Adrenal gland (tissue), 12 donors: Measurements from ENCODE around the gene LPCAT1. TPM values are rescaled to one million over a fixed set of nuclear protein-coding genes. Genes with fewer than 3 reads are reported as not detected.
"Not testable (repeated sequence)": the region's sequence is repeated elsewhere in the genome, so short reads cannot be mapped to it uniquely, and the experiment has no call there.

Experiments
- DNase-seq, 7 donors: peaks; one replicate each; pipeline ENCODE4 v3.0.0-alpha.2; 2019 to 2020
- H3K27ac ChIP-seq, 5 donors: fragments of 200-600 bp; sonication (generic) in 4 of 5; 1 replicate in 3 of 5; 2 replicates in 2 of 5; pipeline versions ENCODE4 v1.5.1 to v1.8.0; 2016 to 2020; ENCODE audit warnings: mild to moderate bottlenecking in 1 of 5
- H3K27me3 ChIP-seq: fragments of 200-600 bp; 2 replicates; pipeline ENCODE4 v1.8.0; 2021
- H3K36me3 ChIP-seq, 2 donors: fragments of 200-600 bp; replicated peaks in 1 of 2; 1 replicate in 1 of 2; 2 replicates in 1 of 2; pipeline versions ENCODE4 v1.5.1 to v1.8.0; 2018 to 2022
- H3K4me1 ChIP-seq, 2 donors: fragments of 200-600 bp; replicated peaks in 1 of 2; 1 replicate in 1 of 2; 2 replicates in 1 of 2; pipeline versions ENCODE4 v1.5.1 to v1.8.0; 2018 to 2021
- H3K4me3 ChIP-seq, 4 donors: fragments of 200-600 bp; sonication (generic) in 3 of 4; one replicate each; pipeline ENCODE4 v1.5.1; 2016 to 2018
- H3K9me3 ChIP-seq, 3 donors: fragments of 200-600 bp; sonication (generic) in 1 of 3; replicated peaks in 1 of 3; 1 replicate in 2 of 3; 2 replicates in 1 of 3; pipeline versions ENCODE4 v1.5.1 to v1.8.0; 2016 to 2021
- CTCF ChIP-seq, 6 experiments: fragments of 450-650 bp in 4 of 6; fragments of 200-600 bp in 2 of 6; sonication (generic) in 1 of 6; IDR thresholded peaks; 1 replicate in 5 of 6; 2 replicates in 1 of 6; pipeline versions ENCODE4 v1.5.1 to v1.8.0; 2016 to 2021; ENCODE audit warnings: antibody characterized with exemption in 6 of 6, mild to moderate bottlenecking in 2 of 6, moderate library complexity in 1 of 6
- POLR2A ChIP-seq, 2 donors: fragments of 450-650 bp; IDR thresholded peaks; one replicate each; pipeline ENCODE4 v1.6.1; 2017; ENCODE audit warnings: antibody characterized with exemption in 2 of 2, mild to moderate bottlenecking in 2 of 2, moderate library complexity in 1 of 2
- WGBS, 4 donors: extraction: QIAGEN DNeasy Blood & Tissue Kit in 2 of 4; methylation state at CpG; one replicate each; pipeline versions ENCODE4 v1.1.5 to v1.1.7; 2013 to 2017; 5-methylcytosine and 5-hydroxymethylcytosine counted together
- intact Hi-C, 2 donors: fragments of 100-400 bp; cut with DNase I; formaldehyde crosslinking; loops; one replicate each; pipeline versions ENCODE4 v1.14.1 to v1.15.0; 2022 to 2023
- polyA plus RNA-seq, 3 donors: library from polyadenylated mRNA; stranded (reverse); fragments of 200-250 nt in 2 of 3; fragments of 350-450 nt in 1 of 3; fragmentation: Illumina TruSeq in 1 of 3; extraction: RNeasy Lipid Tissue Mini Kit (QIAGEN cat#74804) in 1 of 3; gene quantifications; one replicate each; pipeline ENCODE4 v1.2.3, GENCODE V29; 2013 to 2014
- total RNA-seq, 9 donors: library from RNA; depleted of rRNA in 4 of 9; stranded (reverse); fragments of >200 nt in 4 of 9; fragments of 120-200 nt in 1 of 9; fragmentation: NEBNext Ultra II Directional in 1 of 9; extraction: Animal tissue kit (Norgen Biotek cat#: 25700) in 1 of 9; gene quantifications; one replicate each; pipeline versions ENCODE4 v1.1.0 to v1.2.4, GENCODE V29; 2013 to 2023
- donor health status: healthy with polysubstance abuse.
- donor health status: Bipolar disorder and iron deficiency.
- donor health status: DM: yes; HTN: yes; CAD: no.
- donor health status: DM: no; HTN: no; CAD: no.
- donor health status: DM: no; HTN: no; CAD: no.
- donor health status: DM: yes; HTN: yes; CAD: no.

The LPCAT1 gene
- total and polyA plus RNA-seq, 12 donors: 23.2 to 59.1 (median 42.6) TPM

DNA sequence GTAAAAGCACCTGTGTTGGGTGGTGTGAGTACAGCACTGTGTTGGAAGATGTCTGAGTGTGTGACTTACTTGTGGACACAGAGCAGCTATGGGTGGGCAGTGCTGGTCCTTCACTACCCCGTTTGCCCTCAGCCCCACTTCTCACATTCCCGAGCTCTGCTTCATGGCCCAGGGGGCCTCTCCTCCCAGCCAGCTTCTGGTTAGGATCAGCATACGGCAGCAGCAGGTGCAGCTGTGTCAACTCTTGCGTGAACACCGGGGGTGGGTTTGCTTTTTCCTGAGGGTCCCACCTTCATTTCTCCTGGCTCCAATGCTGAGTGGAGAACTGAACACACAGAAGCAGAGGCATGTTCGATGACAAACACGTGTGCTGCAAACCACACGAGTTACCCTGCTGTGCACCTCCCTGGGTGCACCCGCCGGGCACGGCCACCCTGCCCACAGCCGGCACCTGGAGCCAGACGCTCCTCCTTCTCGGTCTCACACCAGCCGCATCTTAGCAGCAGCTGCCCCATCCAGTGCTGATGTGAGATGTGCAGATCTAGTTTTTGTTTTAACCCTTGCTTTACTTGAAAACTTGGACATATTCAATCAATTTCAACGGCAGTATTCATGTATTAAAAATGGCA, 63.6 kb downstream of the LPCAT1 start:
- 79 to 86% (median 82%) methylated on average over 12 to 16 of the region's 16 CpGs for WGBS, 4 donors
- Histone ChIP-seq H3K27me3 (no peaks in the 10 kb centered on the region), H3K36me3 (peaks cover 0 to 25% of the 10 kb centered on the region in 2 donors), H3K4me3 (no peak overlapping the region), H3K4me1 (no peaks in the 10 kb centered on the region), H3K9me3 (peaks cover 0 to 3% (median 0%) of the 10 kb centered on the region in 3 donors), H3K27ac (no peak overlapping the region)
- intact Hi-C loops: no loop called here
- TF ChIP-seq CTCF (IDR thresholded peaks at IDR 0.05): no peak
- no peak for TF ChIP-seq POLR2A (IDR thresholded peaks at IDR 0.05)
- no peak for DNase-seq

- H3K27me3 ChIP-seq, H3K9me3 ChIP-seq, H3K4me3 ChIP-seq, DNase-seq, H3K27ac ChIP-seq, intact Hi-C loops, H3K4me1 ChIP-seq: not testable (repeated sequence)
- H3K36me3 ChIP-seq: peaks cover 0 to 25% of the 10 kb centered on the region in 2 donors
- 75 to 93% (median 88%) methylated on average over 2 of the region's 2 CpGs for WGBS, 4 donors
Observed at GRCh38 chr5:1459435-1459834, 64.3 kb downstream of the LPCAT1 start.

- H3K27ac ChIP-seq, H3K4me1 ChIP-seq, intact Hi-C loops, H3K27me3 ChIP-seq, H3K9me3 ChIP-seq, H3K4me3 ChIP-seq, H3K36me3 ChIP-seq, DNase-seq: not testable (repeated sequence)
- 79 to 83% (median 81%) methylated on average over 9 to 11 of the region's 20 CpGs for WGBS, 4 donors
Observed at GRCh38 chr5:1456110-1456881, 67.5 kb downstream of the LPCAT1 start.

- Histone ChIP-seq H3K27me3 (no peaks in the 10 kb centered on the region), H3K9me3 (peaks cover 0 to 3% (median 0%) of the 10 kb centered on the region in 3 donors), H3K4me1 (no peaks in the 10 kb centered on the region), H3K36me3 (no peaks in the 10 kb centered on the region), H3K4me3 (no peak overlapping the region), H3K27ac (no peak overlapping the region)
- 60 to 77% (median 67%) methylated on average over 2 of the region's 2 CpGs for WGBS, 4 donors
- no peak for TF ChIP-seq CTCF (IDR thresholded peaks at IDR 0.05)
- no peak for TF ChIP-seq POLR2A (IDR thresholded peaks at IDR 0.05)
- intact Hi-C loops: no loop called here
- DNase-seq: no peak
Observed at GRCh38 chr5:1453613-1454012, 70.1 kb downstream of the LPCAT1 start.

DNA sequence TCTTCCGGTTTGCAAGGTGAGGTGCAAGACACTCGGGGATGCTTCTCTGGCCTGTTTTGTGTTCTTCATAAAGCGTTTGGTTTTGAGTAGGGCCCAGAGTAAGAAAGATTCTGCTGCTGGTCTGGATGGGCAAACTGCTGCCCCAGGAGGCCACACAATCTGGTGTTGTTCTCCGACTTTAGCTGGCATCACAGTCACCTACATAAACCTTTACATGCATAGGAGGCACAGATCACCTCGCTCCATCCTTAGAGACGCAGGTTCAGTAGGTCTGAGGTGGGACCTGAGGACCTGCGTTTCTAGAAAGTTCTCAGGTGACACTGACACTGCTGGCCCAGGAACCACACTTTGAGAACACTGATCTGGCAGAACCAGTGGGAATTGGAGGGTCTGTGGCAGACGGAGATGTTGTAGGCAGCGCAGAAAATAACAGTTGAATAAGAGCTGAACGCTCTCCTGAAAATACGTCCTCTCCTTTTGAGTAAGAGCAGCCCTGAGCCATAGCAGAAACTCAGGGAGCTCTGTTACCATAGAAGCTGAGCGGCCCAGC, 74.6 kb downstream of the LPCAT1 start:
- Histone ChIP-seq H3K9me3 (no peaks in the 10 kb centered on the region), H3K27me3 (peaks cover 26% of the 10 kb centered on the region), H3K36me3 (no peaks in the 10 kb centered on the region), H3K4me3 (no peak overlapping the region), H3K4me1 (no peaks in the 10 kb centered on the region), H3K27ac (no peak overlapping the region)
- 79 to 85% (median 84%) methylated on average over 12 of the region's 12 CpGs for WGBS, 4 donors
- TF ChIP-seq POLR2A (IDR thresholded peaks at IDR 0.05) (no peak), CTCF (IDR thresholded peaks at IDR 0.05) (no peak)
- peak in 1 of 7 donors; percentile 15 for DNase-seq
- intact Hi-C loops: no loop called here
